Colonic mucosa (tissue), 4 donors: ENCODE measurements around the gene MEI1. TPM values are rescaled to one million over a fixed set of nuclear protein-coding genes. Genes with fewer than 3 reads are reported as not detected.

Experiments
- DNase-seq: peaks from one replicate; pipeline ENCODE4 v3.0.0-alpha.2; 2020
- H3K27ac ChIP-seq: fragments of 200-600 bp; one replicate; pipeline ENCODE4 v1.8.0; 2021
- H3K27me3 ChIP-seq: fragments of 200-600 bp; one replicate; pipeline ENCODE4 v1.8.0; 2021
- H3K36me3 ChIP-seq: fragments of 200-600 bp; one replicate; pipeline ENCODE4 v1.8.0; 2021
- H3K4me1 ChIP-seq: fragments of 200-600 bp; one replicate; pipeline ENCODE4 v1.8.0; 2021; ENCODE audit warnings: mild to moderate bottlenecking
- H3K4me3 ChIP-seq: fragments of 200-600 bp; one replicate; pipeline ENCODE4 v1.8.0; 2021
- H3K9ac ChIP-seq, 2 donors: one replicate each; pipeline ENCODE4 v1.7.0; 2013; ENCODE audit warnings: control low read depth in 2 of 2, low read depth in 2 of 2, low read length in 2 of 2
- H3K9me3 ChIP-seq: fragments of 200-600 bp; one replicate; pipeline ENCODE4 v1.8.0; 2021
- intact Hi-C: fragments of 100-400 bp; cut with DNase I; formaldehyde crosslinking; loops from one replicate; pipeline ENCODE4 v1.14.1; 2022
- total RNA-seq, 2 donors: library from RNA; stranded (reverse); fragmentation: NEBNext Ultra II Directional in 1 of 2; extraction: Animal tissue kit (Norgen Biotek cat#: 25700) in 1 of 2; gene quantifications; one replicate each; pipeline ENCODE4 v1.2.1, GENCODE V29; 2021
- TF ChIP-seq, protein P1 (sequence below): fragments of 200-600 bp; IDR thresholded peaks from one replicate; pipeline ENCODE4 v1.8.0; 2022; ENCODE audit warnings: antibody characterized with exemption, mild to moderate bottlenecking
- donor health status: healthy.
- donor health status: DM: no; HTN: no; CAD: no.
- donor health status: DM: no; HTN: no; CAD: no.

The MEI1 gene
- total RNA-seq, 2 donors from 2014 or later: 1.8 to 1.9 TPM

DNA sequence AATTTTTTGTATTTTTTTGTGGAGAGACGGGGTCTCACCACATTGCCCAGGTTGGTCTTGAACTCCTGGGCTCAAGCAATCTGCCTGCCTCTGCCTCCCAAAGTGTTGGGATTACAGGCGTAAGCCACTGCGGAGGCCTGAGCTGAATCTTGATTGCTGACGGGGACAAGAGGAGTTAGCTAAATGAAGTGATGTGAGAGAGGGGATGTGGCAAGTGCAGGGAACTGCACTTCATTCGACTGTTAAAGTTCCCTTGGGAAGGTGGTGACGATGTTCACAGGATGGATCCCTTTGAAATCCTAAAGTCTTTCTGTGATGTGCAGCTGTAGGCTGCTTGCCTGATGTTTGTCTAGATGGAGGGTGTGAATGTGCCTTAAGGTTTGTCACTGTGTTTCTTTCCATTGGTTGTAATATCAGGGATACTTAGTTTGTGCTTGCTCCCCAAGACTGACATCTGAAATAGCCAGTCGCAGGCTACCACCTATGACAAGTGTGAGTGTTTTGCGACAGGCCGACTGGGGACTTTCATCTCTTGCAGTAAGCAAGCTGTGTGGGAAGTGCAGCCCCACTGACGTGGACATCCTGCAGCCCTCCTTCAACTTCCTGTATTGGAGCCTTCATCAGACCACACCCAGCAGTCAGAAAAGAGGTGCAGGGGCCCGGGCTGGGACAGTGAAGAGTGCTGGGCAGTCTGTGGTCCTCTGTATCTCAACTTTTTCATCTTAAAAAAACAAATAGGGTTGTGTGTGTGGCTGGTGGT is 81.6 kb downstream of the MEI1 start:
- H3K9ac ChIP-seq: peak overlapping the region in 1 of 2 donors; percentile 60
- H3K27ac ChIP-seq: peak overlapping the region; percentile 8
- DNase-seq: peak; percentile 62
- peak overlapping the region; percentile 19 for H3K4me3 ChIP-seq
- TF ChIP-seq, protein P1, sequence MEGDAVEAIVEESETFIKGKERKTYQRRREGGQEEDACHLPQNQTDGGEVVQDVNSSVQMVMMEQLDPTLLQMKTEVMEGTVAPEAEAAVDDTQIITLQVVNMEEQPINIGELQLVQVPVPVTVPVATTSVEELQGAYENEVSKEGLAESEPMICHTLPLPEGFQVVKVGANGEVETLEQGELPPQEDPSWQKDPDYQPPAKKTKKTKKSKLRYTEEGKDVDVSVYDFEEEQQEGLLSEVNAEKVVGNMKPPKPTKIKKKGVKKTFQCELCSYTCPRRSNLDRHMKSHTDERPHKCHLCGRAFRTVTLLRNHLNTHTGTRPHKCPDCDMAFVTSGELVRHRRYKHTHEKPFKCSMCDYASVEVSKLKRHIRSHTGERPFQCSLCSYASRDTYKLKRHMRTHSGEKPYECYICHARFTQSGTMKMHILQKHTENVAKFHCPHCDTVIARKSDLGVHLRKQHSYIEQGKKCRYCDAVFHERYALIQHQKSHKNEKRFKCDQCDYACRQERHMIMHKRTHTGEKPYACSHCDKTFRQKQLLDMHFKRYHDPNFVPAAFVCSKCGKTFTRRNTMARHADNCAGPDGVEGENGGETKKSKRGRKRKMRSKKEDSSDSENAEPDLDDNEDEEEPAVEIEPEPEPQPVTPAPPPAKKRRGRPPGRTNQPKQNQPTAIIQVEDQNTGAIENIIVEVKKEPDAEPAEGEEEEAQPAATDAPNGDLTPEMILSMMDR: no peak
- intact Hi-C loops: no loop called here
- no peaks in the 10 kb centered on the region for H3K4me1 ChIP-seq
- H3K36me3 ChIP-seq: no peaks in the 10 kb centered on the region
- H3K27me3 ChIP-seq: no peaks in the 10 kb centered on the region
- H3K9me3 ChIP-seq: no peaks in the 10 kb centered on the region

DNA sequence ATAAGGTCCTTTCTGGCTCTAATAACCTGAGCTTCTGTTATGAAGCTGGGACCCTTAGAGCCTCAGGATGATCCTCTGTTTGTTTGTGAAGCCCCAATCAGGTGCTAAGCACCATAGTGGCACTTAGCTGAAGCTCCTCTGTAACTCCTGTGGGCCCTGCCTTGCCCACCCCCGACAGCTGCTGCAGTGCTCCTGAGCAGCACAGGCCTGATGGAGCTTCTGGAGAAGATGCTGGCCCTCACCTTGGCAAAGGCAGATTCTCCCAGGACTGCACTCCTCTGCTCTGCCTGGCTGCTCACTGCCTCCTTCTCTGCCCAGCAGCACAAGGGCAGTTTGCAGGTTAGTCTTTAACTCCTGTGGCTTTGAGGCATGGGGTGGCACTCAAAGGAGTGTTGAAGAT is 82.2 kb downstream of the MEI1 start:
- Histone ChIP-seq H3K36me3 (no peaks in the 10 kb centered on the region), H3K4me3 (peak overlapping the region; percentile 19), H3K27me3 (no peaks in the 10 kb centered on the region), H3K27ac (peak overlapping the region; percentile 5), H3K9me3 (no peaks in the 10 kb centered on the region), H3K9ac (peak overlapping the region; percentile 36 to 60), H3K4me1 (no peaks in the 10 kb centered on the region)
- no peak for DNase-seq
- TF ChIP-seq, protein P1: no peak
- intact Hi-C loops: no loop called here

DNA sequence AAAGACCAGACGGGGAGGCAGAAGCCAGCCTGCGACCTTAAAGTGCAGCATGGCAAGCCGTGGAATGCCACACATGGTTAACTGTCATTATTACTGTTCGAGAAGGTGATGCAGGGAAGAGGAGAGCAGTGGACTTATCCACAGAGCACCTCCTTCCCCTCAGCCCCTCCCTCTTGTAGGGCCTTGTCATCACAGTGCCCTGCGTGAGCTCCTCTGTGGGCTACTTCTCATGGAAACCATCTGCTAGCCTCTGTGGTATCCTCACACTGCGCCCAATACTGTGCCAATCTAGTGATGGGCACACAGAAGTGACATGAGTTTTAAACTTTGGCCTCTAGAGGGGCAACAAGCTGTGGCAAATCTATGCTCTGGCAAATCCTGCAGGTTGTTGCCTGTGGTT is 83.0 kb downstream of the MEI1 start:
- Histone ChIP-seq H3K9me3 (no peaks in the 10 kb centered on the region), H3K4me1 (no peaks in the 10 kb centered on the region), H3K9ac (peak overlapping the region; percentile 14 to 31), H3K27ac (no peak overlapping the region), H3K27me3 (no peaks in the 10 kb centered on the region), H3K4me3 (no peak overlapping the region), H3K36me3 (no peaks in the 10 kb centered on the region)
- no peak for DNase-seq
- TF ChIP-seq, protein P1: no peak
- intact Hi-C loops: no loop called here

DNA sequence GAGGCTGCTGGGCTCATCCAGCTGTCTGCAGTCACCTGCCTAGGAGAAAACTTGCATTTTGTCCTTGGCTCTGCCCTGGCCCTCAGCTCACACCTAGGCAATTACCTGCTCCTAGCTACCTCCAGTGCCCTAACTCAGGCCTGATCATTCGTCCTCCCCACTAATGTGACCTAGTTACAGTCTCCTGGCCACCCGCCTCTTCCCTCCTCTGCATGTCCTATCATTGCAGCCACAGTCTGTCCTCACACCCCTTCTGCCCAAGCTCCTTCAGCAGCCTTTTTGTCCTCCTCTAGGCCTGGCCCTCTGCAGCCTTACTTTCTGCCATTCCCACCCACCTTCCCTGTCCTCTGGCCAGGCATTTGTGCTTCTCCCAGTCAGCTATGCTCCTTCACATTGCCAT is 83.4 kb downstream of the MEI1 start:
- H3K9ac ChIP-seq: no peak overlapping the region
- no peak overlapping the region for H3K4me3 ChIP-seq
- no peak for DNase-seq
- no peaks in the 10 kb centered on the region for H3K4me1 ChIP-seq
- no peaks in the 10 kb centered on the region for H3K36me3 ChIP-seq
- no peaks in the 10 kb centered on the region for H3K27me3 ChIP-seq
- H3K9me3 ChIP-seq: no peaks in the 10 kb centered on the region
- TF ChIP-seq, protein P1: no peak
- intact Hi-C loops: no loop called here
- no peak overlapping the region for H3K27ac ChIP-seq

DNA sequence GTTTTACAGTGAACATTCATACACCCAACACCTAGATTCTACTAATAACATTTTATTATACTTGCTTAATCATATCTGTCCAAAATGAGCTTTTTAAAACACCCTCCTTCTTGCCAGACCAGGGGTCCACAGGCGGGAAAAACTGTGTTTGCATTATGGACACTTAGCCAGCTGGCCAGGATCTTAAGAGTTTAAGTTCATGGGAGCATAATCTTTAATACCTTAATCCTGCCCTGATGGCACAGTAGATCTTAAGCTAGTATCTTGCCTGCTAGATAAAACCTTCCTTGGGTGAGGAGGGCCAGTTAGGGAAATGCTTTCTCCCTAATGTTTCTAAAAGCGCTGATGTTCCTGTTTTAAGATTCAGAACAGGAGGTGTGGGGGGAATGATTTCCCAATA is 88.0 kb downstream of the MEI1 start:
- no peak overlapping the region for H3K9ac ChIP-seq
- H3K4me1 ChIP-seq: no peaks in the 10 kb centered on the region
- H3K4me3 ChIP-seq: no peak overlapping the region
- H3K27ac ChIP-seq: no peak overlapping the region
- H3K27me3 ChIP-seq: no peaks in the 10 kb centered on the region
- no peak for DNase-seq
- TF ChIP-seq, protein P1: no peak
- H3K36me3 ChIP-seq: no peaks in the 10 kb centered on the region
- intact Hi-C loops: no loop called here
- H3K9me3 ChIP-seq: no peaks in the 10 kb centered on the region
